D721Med (cell line): ENCODE results near the gene NXPE1.

Source experiments
- DNase-seq: peaks from one replicate; pipeline ENCODE4 v3.0.0; 2011; ENCODE audit warnings: low spot score; ENCODE audit not compliant: insufficient read length
- FAIRE-seq: peaks from 2 replicates; lab custom pipeline; 2011; peaks lifted over from hg19 to GRCh38; lab: Jason Lieb, UNC
- TF ChIP-seq, protein P1 (sequence below): IDR thresholded peaks from 2 replicates; pipeline ENCODE4 v1.5.1; 2012; ENCODE audit warnings: mild to moderate bottlenecking, control low read depth; ENCODE audit not compliant: insufficient read depth; ENCODE audit errors: missing control alignments

The NXPE1 gene

DNA sequence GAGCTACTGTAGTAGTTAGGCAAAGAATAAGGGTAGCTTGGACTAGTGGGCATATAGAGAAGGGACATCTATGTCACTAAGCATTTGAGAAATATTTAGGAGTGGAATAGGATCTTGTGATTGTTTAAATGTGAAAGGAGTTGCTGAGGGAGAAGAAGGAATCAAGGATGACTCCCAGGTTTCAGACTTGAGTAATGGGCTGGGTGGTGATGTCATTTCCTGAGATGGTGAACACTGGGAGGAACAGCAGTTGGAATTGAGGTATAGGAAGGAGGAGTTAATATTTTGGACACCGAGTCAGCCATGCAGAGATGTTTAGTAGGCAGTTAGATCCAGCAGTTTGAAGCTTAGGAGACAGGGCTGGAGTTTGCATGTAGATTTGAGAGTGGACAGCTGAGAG lies 80.3 kb downstream of the NXPE1 start:
- TF ChIP-seq, protein P1, sequence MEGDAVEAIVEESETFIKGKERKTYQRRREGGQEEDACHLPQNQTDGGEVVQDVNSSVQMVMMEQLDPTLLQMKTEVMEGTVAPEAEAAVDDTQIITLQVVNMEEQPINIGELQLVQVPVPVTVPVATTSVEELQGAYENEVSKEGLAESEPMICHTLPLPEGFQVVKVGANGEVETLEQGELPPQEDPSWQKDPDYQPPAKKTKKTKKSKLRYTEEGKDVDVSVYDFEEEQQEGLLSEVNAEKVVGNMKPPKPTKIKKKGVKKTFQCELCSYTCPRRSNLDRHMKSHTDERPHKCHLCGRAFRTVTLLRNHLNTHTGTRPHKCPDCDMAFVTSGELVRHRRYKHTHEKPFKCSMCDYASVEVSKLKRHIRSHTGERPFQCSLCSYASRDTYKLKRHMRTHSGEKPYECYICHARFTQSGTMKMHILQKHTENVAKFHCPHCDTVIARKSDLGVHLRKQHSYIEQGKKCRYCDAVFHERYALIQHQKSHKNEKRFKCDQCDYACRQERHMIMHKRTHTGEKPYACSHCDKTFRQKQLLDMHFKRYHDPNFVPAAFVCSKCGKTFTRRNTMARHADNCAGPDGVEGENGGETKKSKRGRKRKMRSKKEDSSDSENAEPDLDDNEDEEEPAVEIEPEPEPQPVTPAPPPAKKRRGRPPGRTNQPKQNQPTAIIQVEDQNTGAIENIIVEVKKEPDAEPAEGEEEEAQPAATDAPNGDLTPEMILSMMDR = no peak
- FAIRE-seq = no peak
- no peak for DNase-seq

DNA sequence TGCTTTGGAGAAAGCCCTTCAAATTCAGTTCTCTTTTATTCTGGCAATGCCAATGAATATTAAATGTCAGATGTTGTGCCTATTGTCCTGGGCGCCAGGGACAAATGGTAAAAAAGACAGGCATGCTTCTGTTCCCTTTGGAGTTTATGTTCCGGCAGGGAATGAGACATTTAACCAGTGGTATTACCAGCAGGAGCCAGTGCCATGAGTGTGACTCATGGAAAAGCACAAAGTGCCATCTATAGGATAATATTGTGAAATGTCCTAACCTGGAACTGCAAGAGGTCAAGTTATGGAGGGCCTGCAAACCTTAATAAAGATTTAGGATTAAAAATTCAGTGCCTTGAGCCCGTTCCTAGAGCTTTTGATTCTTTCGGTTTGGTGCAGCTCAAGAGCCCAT lies 80.9 kb downstream of the NXPE1 start:
- DNase-seq (no peak), FAIRE-seq (no peak)

DNA sequence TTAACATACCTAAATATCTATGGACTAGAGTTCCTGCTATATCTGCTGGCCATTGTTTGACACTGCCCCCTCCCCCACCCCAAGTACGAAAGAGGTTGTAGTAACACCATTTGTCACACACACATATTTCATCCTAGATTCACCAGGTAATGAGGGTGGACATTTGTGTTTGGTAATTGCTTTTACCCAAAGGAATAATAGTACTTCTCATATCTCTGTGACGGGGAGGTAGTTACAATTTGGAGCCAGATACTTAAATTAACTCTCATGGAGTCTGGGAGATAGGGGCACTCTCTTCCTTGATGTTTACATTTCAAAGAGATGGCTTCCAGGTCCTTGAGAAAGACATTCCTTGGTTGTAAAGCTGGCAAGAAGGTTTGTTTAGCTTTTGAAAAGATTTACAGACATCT lies 81.7 kb downstream of the NXPE1 start:
- FAIRE-seq (no peak), DNase-seq (no peak)
- TF ChIP-seq, protein P1 = no peak

More for the DNA sequence above, 80.9 kb downstream of the NXPE1 start:
- TF ChIP-seq, protein P1 = no peak

DNA sequence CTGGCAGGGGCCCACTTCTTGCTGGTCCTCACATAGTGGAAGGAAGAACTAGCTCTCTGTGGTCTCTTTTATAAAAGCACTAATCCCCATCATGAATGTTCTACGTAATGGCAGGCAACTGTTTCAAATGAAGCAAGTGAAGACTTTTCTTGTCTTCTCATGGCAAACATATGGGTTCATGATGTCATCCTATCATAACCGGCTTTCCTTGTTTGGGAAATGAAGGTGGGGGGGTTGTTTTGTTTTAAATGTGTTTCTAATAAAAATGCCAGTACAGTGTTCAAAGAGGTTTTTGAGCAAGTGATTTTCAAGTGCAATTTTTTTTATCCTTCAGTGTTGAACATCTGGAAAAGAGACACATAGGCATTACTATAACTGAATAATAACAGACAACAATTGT lies 87.0 kb downstream of the NXPE1 start:
- DNase-seq (no peak), FAIRE-seq (no peak)

More for the DNA sequence above, 87.0 kb downstream of the NXPE1 start:
- TF ChIP-seq, protein P1 = no peak
